Ishikawa (cell line): ENCODE results near the gene ATRN.

ENCODE experiments used
- CEBPB ChIP-seq: IDR thresholded peaks from 2 replicates; pipeline ENCODE4 v1.6.1; 2012
- CREB1 ChIP-seq: IDR thresholded peaks from 2 replicates; pipeline ENCODE4 v1.6.1; 2012; ENCODE audit warnings: low read depth
- EGR1 ChIP-seq: IDR thresholded peaks from 2 replicates; pipeline ENCODE4 v1.6.1; 2012
- EP300 ChIP-seq: IDR thresholded peaks from 2 replicates; pipeline ENCODE4 v1.6.1; 2012; ENCODE audit warnings: borderline replicate concordance
- FOXM1 ChIP-seq: IDR thresholded peaks from 2 replicates; pipeline ENCODE4 v1.6.1; 2012; ENCODE audit warnings: low read depth, borderline replicate concordance
- NFIC ChIP-seq: IDR thresholded peaks from 2 replicates; pipeline ENCODE4 v1.6.1; 2012
- RAD21 ChIP-seq: IDR thresholded peaks from 2 replicates; pipeline ENCODE4 v1.6.1; 2012; ENCODE audit warnings: low read depth
- REST ChIP-seq: IDR thresholded peaks from 2 replicates; pipeline ENCODE4 v1.6.1; 2012; ENCODE audit warnings: low read depth, mild to moderate bottlenecking
- TAF1 ChIP-seq: IDR thresholded peaks from 2 replicates; pipeline ENCODE4 v1.6.1; 2012; ENCODE audit warnings: low read depth, mild to moderate bottlenecking
- TCF12 ChIP-seq: IDR thresholded peaks from 2 replicates; pipeline ENCODE4 v1.6.1; 2012; ENCODE audit warnings: low read depth
- TEAD4 ChIP-seq: IDR thresholded peaks from 2 replicates; pipeline ENCODE4 v1.6.1; 2012
- YY1 ChIP-seq: IDR thresholded peaks from 2 replicates; pipeline ENCODE4 v1.6.1; 2012; ENCODE audit warnings: low read depth
- ZBTB7A ChIP-seq: IDR thresholded peaks from 2 replicates; pipeline ENCODE4 v1.6.1; 2012; ENCODE audit warnings: low read depth
- TF ChIP-seq, protein P1 (sequence below): IDR thresholded peaks from 2 replicates; pipeline ENCODE4 v1.6.1; 2012
- TF ChIP-seq, protein P2 (sequence below): IDR thresholded peaks from 2 replicates; pipeline ENCODE4 v1.6.1; 2012

ATRN gene

DNA sequence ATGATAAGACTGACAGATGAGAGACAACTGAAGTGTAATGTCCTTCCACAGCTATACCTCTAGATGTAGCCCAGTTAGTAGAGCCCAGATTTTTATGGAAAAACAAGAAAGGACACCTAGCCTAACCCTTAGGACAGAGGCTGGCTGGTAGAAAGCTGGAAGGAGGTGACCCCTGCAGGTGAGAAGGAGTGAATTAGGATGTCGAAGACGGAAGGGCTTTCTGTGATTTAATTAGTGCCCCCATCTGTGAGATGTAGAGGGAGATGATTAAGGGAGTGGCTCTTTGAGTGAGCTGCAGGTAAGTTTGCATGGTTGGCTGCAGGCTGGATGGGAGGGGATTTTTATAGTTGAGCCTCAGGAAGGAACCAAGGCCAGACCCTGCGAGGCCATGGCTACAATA, 109.6 kb downstream of the ATRN start:
- TF ChIP-seq TCF12 = no peak
- no peak for TF ChIP-seq ZBTB7A
- TF ChIP-seq RAD21 = no peak
- TF ChIP-seq CREB1 = no peak
- TF ChIP-seq, protein P1, sequence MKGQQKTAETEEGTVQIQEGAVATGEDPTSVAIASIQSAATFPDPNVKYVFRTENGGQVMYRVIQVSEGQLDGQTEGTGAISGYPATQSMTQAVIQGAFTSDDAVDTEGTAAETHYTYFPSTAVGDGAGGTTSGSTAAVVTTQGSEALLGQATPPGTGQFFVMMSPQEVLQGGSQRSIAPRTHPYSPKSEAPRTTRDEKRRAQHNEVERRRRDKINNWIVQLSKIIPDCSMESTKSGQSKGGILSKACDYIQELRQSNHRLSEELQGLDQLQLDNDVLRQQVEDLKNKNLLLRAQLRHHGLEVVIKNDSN = no peak
- TF ChIP-seq FOXM1 = no peak
- no peak for TF ChIP-seq NFIC
- no peak for TF ChIP-seq REST
- TF ChIP-seq TEAD4 = no peak
- no peak for TF ChIP-seq EP300
- TF ChIP-seq TAF1 = no peak
- TF ChIP-seq EGR1 = no peak
- TF ChIP-seq YY1 = no peak

GRCh38 chr20:3583765-3584164, 112.9 kb downstream of the ATRN start:
- TF ChIP-seq TEAD4 = no peak

DNA sequence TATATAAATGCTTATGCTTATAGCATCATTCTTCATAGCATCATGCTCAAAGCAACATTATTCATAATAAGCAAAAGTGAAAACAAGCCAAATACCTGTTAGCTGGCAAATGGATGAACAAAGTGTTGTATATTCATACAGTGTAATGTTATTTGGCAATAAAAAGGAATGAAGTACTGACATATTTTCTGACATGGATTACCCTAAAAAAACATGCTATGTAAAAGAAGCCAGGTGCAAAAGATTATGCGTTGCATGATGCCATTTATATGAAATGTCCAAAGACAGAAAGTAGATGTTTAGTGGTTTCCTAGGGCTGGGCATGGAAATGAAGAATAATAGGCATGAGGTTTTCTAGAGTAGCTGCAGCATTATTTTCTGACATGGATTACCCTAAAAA, 115.3 kb downstream of the ATRN start:
- no peak for TF ChIP-seq TEAD4
- TF ChIP-seq ZBTB7A = no peak
- no peak for TF ChIP-seq CREB1
- no peak for TF ChIP-seq EP300
- TF ChIP-seq EGR1 = no peak

DNA sequence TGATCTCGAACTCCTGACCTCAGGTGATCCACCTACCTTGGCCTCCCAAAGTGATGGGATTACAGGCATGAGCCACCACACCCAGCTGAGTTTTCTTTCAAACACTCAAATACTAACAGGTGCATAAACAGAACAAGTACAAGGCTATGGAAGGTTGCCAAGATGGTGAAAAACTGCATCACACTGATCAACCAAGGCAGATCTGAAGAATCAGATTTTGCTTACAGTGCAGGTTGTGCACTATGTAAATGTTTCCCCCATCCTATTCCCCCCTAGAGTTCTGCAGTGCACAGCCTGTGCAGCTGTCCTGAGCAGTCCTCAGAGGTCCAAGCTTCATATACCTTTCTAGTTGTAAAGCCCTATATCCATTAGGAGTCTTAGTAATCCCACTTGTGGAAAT, 119.3 kb downstream of the ATRN start:
- TF ChIP-seq, protein P2, sequence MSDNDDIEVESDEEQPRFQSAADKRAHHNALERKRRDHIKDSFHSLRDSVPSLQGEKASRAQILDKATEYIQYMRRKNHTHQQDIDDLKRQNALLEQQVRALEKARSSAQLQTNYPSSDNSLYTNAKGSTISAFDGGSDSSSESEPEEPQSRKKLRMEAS = no peak
- TF ChIP-seq REST (no peak), YY1 (no peak), TCF12 (no peak), EP300 (no peak), NFIC (no peak), ZBTB7A (no peak), RAD21 (no peak), TAF1 (no peak), TEAD4 (no peak), FOXM1 (no peak), CEBPB (no peak)
- TF ChIP-seq, protein P1 = no peak

DNA sequence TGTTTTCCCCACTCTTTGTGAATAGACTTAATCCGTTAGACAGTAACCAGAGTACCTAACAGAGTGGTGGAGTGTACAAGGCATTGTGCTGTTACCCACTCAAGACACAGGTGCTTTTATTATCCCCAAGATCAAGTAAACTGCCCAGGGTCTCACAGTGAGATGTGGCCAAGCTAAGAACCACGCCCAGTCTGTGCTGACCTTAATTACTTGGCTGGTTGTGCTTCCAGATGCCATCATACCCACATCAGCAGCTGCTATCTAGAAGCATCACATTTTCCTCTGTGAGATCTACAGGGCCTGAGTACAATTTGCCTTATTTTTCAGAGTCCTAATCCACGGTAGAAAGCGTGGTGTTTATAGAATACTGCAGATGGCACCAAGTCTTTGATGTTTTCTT, 122.1 kb downstream of the ATRN start:
- no peak for TF ChIP-seq RAD21

DNA sequence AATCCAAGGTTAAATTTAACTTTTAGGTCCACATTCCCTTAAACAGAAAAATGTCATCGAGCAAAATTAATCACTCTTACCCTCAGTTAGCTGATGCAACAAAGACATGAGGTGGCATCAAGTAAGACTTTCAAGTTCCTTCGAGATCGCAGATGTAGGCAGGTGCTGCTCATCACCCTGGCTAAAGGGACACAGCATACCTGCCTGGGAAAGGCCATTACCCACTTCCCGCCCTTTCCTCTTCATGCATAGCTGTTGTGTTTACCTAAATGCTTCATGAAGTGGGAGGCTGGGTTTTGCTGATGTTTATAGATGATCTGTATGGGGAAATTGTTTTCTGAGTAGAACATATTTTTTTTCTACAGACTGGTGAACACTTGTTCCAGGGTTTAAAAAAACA, 124.7 kb downstream of the ATRN start:
- no peak for TF ChIP-seq YY1
- TF ChIP-seq EGR1 = no peak
- TF ChIP-seq TEAD4 = no peak
- no peak for TF ChIP-seq CREB1
- no peak for TF ChIP-seq CEBPB
- TF ChIP-seq TAF1 = no peak
- no peak for TF ChIP-seq ZBTB7A
- TF ChIP-seq EP300 = no peak
- TF ChIP-seq TCF12 = no peak
- TF ChIP-seq, protein P2 = no peak
- TF ChIP-seq NFIC = no peak
- TF ChIP-seq REST = no peak
- TF ChIP-seq FOXM1 = no peak
- TF ChIP-seq RAD21 = no peak
- TF ChIP-seq, protein P1 = no peak
